Measurements from ENCODE around the gene SYN1. TPM values are rescaled to one million over a fixed set of nuclear protein-coding genes. Genes with fewer than 3 reads are reported as not detected.

SYN1 gene
- total RNA-seq, 1 donor from 2014 or later = 0.12 TPM

DNA sequence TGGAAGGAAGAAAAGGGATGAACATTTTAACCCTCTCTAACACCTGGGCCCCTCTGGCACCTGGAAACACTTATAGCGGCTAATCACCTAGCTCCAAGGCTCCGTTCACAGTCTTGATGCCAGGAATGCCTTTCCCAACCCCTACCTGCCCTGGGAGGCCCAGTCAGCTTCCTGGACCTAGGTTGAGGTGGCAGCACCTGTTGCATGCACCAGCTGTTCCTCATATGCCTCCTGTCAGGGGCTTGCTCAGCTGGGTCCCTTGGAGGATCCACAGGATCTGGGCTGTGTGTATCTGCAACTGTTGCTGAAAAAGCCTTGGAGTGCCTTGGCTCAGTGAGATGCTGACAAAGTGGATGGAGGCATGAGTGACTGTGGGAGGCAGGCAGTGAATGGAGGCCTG is 5.7 kb upstream of the SYN1 start:
- TF ChIP-seq, protein P1, sequence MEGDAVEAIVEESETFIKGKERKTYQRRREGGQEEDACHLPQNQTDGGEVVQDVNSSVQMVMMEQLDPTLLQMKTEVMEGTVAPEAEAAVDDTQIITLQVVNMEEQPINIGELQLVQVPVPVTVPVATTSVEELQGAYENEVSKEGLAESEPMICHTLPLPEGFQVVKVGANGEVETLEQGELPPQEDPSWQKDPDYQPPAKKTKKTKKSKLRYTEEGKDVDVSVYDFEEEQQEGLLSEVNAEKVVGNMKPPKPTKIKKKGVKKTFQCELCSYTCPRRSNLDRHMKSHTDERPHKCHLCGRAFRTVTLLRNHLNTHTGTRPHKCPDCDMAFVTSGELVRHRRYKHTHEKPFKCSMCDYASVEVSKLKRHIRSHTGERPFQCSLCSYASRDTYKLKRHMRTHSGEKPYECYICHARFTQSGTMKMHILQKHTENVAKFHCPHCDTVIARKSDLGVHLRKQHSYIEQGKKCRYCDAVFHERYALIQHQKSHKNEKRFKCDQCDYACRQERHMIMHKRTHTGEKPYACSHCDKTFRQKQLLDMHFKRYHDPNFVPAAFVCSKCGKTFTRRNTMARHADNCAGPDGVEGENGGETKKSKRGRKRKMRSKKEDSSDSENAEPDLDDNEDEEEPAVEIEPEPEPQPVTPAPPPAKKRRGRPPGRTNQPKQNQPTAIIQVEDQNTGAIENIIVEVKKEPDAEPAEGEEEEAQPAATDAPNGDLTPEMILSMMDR (conservative IDR thresholded peaks at IDR 0.05; ENCODE audit: low read depth, low read length) = no peak
- no peak overlapping the region for H3K4me3 ChIP-seq (ENCODE audit: low read depth, low read length)
- no peak for DNase-seq (ENCODE audit: low read depth)

DNA sequence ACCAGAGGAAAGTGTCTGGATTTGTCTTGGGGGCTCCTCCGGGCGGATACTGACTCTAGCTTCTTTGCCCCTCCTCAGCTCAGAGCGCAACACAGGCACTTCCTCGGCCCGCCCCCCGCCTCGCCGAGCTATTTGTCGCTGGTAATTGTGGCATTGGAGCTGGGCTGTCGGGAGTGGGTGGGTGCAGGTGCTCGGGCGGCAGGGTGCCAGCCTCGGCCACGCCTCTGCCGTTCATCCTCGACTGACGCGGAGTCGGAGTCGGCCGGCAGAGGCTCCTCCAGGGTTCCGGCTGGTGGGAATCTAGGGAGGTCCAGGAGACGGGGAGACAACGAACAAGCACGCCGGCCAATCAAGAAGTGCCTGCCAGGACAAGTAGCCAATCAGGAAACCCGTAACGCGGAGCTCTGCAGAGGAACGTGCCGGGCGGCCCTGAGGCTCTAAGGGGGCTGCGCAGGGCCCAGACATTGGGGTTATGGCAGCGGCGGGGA is 3.9 kb upstream of the SYN1 start:
- TF ChIP-seq, protein P1 (conservative IDR thresholded peaks at IDR 0.05; ENCODE audit: low read depth, low read length) = no peak
- DNase-seq (ENCODE audit: low read depth) = no peak
- H3K4me3 ChIP-seq (ENCODE audit: low read depth, low read length) = peak overlapping the region; percentile 47

GRCh38 chrX:47621851-47622250 is 2.2 kb upstream of the SYN1 start:
- TF ChIP-seq, protein P1 (conservative IDR thresholded peaks at IDR 0.05; ENCODE audit: low read depth, low read length) = no peak
- DNase-seq (ENCODE audit: low read depth) = no peak

GRCh38 chrX:47620303-47620685 is 637 bp upstream of the SYN1 start:
- H3K4me3 ChIP-seq (ENCODE audit: low read depth, low read length) = no peak overlapping the region
- DNase-seq (ENCODE audit: low read depth) = no peak
- TF ChIP-seq, protein P1 (conservative IDR thresholded peaks at IDR 0.05; ENCODE audit: low read depth, low read length) = no peak

More at GRCh38 chrX:47621851-47622250, 2.2 kb upstream of the SYN1 start:
- no peak overlapping the region for H3K4me3 ChIP-seq (ENCODE audit: low read depth, low read length)

- H3K4me3 ChIP-seq (ENCODE audit: low read depth, low read length) = peak overlapping the region; percentile 46
- no peak for DNase-seq (ENCODE audit: low read depth)
- TF ChIP-seq, protein P1 (conservative IDR thresholded peaks at IDR 0.05; ENCODE audit: low read depth, low read length) = no peak
These were observed 653 bp downstream of the SYN1 start for GRCh38 chrX:47618923-47619485.

DNA sequence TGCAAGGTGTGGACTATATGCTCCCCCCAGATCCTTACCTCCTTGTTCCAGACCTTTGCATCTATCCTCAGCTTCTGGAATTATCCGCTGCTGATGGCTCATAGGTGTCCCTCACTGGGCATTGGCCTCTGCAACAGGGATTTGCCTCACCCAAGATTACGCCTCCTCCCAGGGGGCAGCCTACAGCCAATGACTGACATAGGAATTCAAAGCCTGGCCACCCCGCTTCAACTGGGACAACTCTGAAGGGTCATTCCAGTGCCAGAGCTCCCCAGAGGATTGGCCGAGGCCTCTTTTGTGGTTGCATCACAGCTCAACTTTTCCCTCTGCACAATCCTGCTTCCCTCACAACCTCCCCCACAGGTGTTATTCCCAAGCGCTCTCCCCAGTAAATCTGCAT is 5.0 kb downstream of the SYN1 start:
- no peak for DNase-seq (ENCODE audit: low read depth)
- no peak overlapping the region for H3K4me3 ChIP-seq (ENCODE audit: low read depth, low read length)
- TF ChIP-seq, protein P1 (conservative IDR thresholded peaks at IDR 0.05; ENCODE audit: low read depth, low read length) = no peak

DNA sequence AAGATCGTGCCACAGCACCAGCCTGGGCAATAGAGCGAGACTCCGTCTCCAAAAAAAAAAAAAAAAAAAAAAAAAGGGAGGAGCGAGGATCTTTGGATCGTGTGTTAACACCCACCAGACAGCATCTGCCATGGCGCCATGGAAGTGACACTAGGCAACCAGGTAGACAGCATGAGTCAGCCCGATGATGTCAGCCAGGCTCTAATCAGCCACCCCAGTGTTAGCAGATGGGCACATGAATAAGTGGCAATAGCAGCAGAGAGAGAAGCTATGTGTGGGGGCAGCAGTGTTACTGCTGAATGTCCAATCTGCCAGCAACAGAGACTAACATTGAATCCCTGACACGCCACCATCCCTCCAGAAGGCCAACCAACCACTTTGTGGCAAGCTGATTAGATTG is 6.6 kb downstream of the SYN1 start:
- no peak for DNase-seq (ENCODE audit: low read depth)
- H3K4me3 ChIP-seq (ENCODE audit: low read depth, low read length) = no peak overlapping the region
- TF ChIP-seq, protein P1 (conservative IDR thresholded peaks at IDR 0.05; ENCODE audit: low read depth, low read length) = no peak
